Measurements from ENCODE around the gene LANCL1.

Gene LANCL1

DNA sequence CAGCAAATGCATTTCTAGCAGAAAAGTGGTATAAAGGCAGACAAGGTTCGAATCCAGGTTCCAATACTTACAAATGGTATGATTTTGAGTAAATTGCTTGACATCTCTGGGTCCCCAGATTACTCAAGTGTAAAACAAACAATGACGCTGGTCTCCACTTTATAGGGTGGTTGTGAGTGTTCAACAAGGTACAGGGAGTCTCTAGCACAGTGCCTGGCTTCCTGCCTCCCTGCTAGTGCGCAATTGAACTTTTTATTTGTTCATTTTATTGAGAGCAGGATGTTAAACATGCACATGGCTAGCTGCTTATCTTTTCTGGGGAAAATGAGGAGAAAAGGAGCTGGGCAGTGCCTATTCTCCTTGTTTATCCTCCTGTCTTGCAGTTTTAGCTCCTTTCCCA, 86.7 kb downstream of the LANCL1 start:
- no peak for DNase-seq (ENCODE audit: low spot score)

GRCh38 chr2:210388148-210388547, 88.4 kb downstream of the LANCL1 start:
- DNase-seq (ENCODE audit: low spot score), result no peak

- no peak for DNase-seq (ENCODE audit: low spot score)
Observed at GRCh38 chr2:210387074-210387473, 89.5 kb downstream of the LANCL1 start.

Data from globus pallidus (tissue), 1 donor.